ENCODE results near the gene SMCO4.

Gene SMCO4

DNA sequence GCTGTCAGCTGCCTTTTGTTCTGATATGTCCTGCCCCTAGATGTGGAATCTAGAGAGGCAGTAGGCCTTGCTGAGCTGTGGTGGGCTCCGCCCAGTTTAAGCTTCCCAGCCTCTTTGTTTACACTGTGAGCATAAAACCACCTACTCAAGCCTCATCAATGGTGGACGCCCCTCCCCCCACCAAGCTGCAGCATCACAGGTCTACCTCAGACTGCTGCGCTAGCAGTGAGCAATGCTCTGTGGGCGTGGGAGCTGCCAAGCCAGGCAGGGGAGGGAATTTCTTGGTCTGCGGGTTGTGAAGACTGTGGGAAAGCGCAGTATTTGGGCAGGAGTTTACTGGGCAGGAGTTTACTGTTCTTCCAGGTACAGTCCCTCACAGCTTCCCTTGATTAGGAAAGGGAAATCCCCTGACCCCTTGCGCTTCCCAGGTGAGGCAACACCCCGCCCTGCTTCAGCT, 98.5 kb downstream of the SMCO4 start:
- TF ChIP-seq, protein P1, sequence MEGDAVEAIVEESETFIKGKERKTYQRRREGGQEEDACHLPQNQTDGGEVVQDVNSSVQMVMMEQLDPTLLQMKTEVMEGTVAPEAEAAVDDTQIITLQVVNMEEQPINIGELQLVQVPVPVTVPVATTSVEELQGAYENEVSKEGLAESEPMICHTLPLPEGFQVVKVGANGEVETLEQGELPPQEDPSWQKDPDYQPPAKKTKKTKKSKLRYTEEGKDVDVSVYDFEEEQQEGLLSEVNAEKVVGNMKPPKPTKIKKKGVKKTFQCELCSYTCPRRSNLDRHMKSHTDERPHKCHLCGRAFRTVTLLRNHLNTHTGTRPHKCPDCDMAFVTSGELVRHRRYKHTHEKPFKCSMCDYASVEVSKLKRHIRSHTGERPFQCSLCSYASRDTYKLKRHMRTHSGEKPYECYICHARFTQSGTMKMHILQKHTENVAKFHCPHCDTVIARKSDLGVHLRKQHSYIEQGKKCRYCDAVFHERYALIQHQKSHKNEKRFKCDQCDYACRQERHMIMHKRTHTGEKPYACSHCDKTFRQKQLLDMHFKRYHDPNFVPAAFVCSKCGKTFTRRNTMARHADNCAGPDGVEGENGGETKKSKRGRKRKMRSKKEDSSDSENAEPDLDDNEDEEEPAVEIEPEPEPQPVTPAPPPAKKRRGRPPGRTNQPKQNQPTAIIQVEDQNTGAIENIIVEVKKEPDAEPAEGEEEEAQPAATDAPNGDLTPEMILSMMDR (IDR thresholded peaks at IDR 0.05), result no peak

DNA sequence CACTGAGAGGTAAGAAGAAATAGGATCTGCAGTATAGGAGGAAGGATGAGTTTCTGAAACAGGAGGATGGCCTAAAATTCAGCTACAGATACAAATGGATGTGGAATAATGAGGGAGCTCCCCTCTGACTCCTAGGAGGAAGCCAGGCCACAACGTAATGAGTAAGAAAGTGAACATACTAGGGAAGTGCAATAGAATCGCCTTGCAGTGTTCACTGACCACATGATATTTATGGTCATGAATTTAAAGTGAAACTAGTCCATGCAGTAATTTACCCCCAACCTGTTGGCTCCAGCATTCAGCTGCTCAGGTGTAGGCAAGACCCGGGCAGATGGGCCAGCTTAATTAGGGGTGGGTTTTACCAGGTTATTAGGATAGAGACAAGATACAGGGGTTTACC, 110.9 kb downstream of the SMCO4 start:
- TF ChIP-seq, protein P1 (IDR thresholded peaks at IDR 0.05), result no peak

Measured in LNCAP (cell line).